Endothelial cell of umbilical vein (primary cell): Measurements from ENCODE around the gene KAZN. TPM values are rescaled to one million over a fixed set of nuclear protein-coding genes. Genes with fewer than 3 reads are reported as not detected.

Experiments used
- BruUV-seq: library from RNA; stranded (reverse); fragments of 400-500 nt; replicated peaks from 2 replicates; lab custom pipeline; 2021; lab: Mats Ljungman, UMichigan
- CTCF ChIA-PET: fragments of 300-600, 350-600 bp; sonication (Branson Sonifier 250); formaldehyde crosslinking; loops from one replicate; lab custom pipeline; 2021; ENCODE audit warnings: antibody characterized with exemption, inconsistent platforms; lab: Charles Lee
- POLR2A ChIA-PET: fragments of 300-600, 350-600 bp; sonication (Branson Sonifier 250); formaldehyde crosslinking; loops from one replicate; lab custom pipeline; 2021; ENCODE audit warnings: antibody characterized with exemption, inconsistent platforms; lab: Charles Lee
- DNase-seq: peaks from one replicate; pipeline ENCODE4 v3.0.0-alpha.2; 2011; ENCODE audit warnings: low read depth, low spot score
- FAIRE-seq: peaks from 2 replicates; lab custom pipeline; 2011; peaks lifted over from hg19 to GRCh38; lab: Jason Lieb, UNC
- H2AFZ ChIP-seq: 2 replicates; pipeline ENCODE4 v1.6.0; 2012; ENCODE audit warnings: low read depth, low read length, control low read depth, inconsistent platforms
- H3K27ac ChIP-seq: 2 replicates; pipeline ENCODE4 v1.5.1; 2011; ENCODE audit warnings: low read depth, mild to moderate bottlenecking, control low read depth, low read length, moderate library complexity; ENCODE audit not compliant: insufficient read depth
- H3K27me3 ChIP-seq, 2 experiments: 2 replicates each; pipeline versions ENCODE4 v1.6.0 to v1.6.1; 2011; ENCODE audit warnings: low read length in 2 of 2, mixed read lengths in 1 of 2; ENCODE audit not compliant: control insufficient read depth in 2 of 2, insufficient read depth in 2 of 2
- H3K36me3 ChIP-seq, 2 experiments: 2 replicates in 1 of 2; 3 replicates in 1 of 2; pipeline ENCODE4 v1.5.1; 2011; ENCODE audit warnings: low read length in 2 of 2, mild to moderate bottlenecking in 1 of 2, moderate library complexity in 1 of 2; ENCODE audit not compliant: control insufficient read depth in 2 of 2, insufficient read depth in 2 of 2; ENCODE audit errors: extremely low read depth in 1 of 2
- H3K4me1 ChIP-seq: 3 replicates; pipeline ENCODE4 v1.5.1; 2011; ENCODE audit warnings: mild to moderate bottlenecking, low read length; ENCODE audit not compliant: control insufficient read depth, insufficient read depth; ENCODE audit errors: extremely low read depth
- H3K4me2 ChIP-seq: 2 replicates; pipeline ENCODE4 v1.6.1; 2011; ENCODE audit warnings: low read length, control low read depth, mixed read lengths; ENCODE audit not compliant: insufficient read depth
- H3K4me3 ChIP-seq, 3 experiments: fragments of 200-600 bp in 1 of 3; sonication (generic), shearing (Covaris generic) in 1 of 3; replicated peaks in 1 of 3; 2 replicates each; pipeline ENCODE4 v1.5.1; 2011 to 2016; ENCODE audit warnings: control low read depth in 3 of 3, low read length in 3 of 3, mild to moderate bottlenecking in 2 of 3, inconsistent platforms in 1 of 3, low read depth in 1 of 3, moderate library complexity in 1 of 3; ENCODE audit not compliant: insufficient read depth in 1 of 3
- H3K79me2 ChIP-seq: 2 replicates; pipeline ENCODE4 v1.6.0; 2012; ENCODE audit warnings: low read length, inconsistent platforms; ENCODE audit not compliant: control insufficient read depth, insufficient read depth
- H3K9ac ChIP-seq: replicated peaks from 2 replicates; pipeline ENCODE3; 2011; ENCODE audit warnings: low read length, control low read depth; ENCODE audit not compliant: insufficient read depth; ENCODE audit errors: extremely low read depth
- H3K9me1 ChIP-seq: replicated peaks from 3 replicates; pipeline ENCODE4 v1.6.0; 2011; ENCODE audit warnings: mild to moderate bottlenecking, low read length; ENCODE audit not compliant: control insufficient read depth, insufficient read depth; ENCODE audit errors: extremely low read depth
- H3K9me3 ChIP-seq: replicated peaks from 2 replicates; pipeline ENCODE4 v1.5.1; 2012; ENCODE audit warnings: low read length, inconsistent platforms; ENCODE audit not compliant: control insufficient read depth, insufficient read depth
- H4K20me1 ChIP-seq: replicated peaks from 2 replicates; pipeline ENCODE3; 2011; ENCODE audit warnings: mild to moderate bottlenecking, low read length; ENCODE audit not compliant: control insufficient read depth, insufficient read depth; ENCODE audit errors: extremely low read depth
- CTCF ChIP-seq, 2 donors: IDR thresholded peaks; 1 replicate in 1 of 2; 2 replicates in 1 of 2; pipeline ENCODE4 v1.5.1; 2011; ENCODE audit warnings: low read length in 2 of 2, mild to moderate bottlenecking in 2 of 2, moderate library complexity in 2 of 2, control low read depth in 1 of 2, inconsistent platforms in 1 of 2, low read depth in 1 of 2; ENCODE audit not compliant: insufficient read depth in 1 of 2; ENCODE audit errors: extremely low read depth in 1 of 2
- EZH2 ChIP-seq: IDR thresholded peaks from 2 replicates; pipeline ENCODE4 v1.6.1; 2012; ENCODE audit warnings: borderline replicate concordance, low read depth, mild to moderate bottlenecking, moderate library complexity, low read length, inconsistent platforms; ENCODE audit not compliant: severe bottlenecking
- FOS ChIP-seq: IDR thresholded peaks from 2 replicates; pipeline ENCODE4 v1.6.1; 2011; ENCODE audit warnings: mild to moderate bottlenecking, low read length, moderate library complexity, borderline replicate concordance; ENCODE audit not compliant: insufficient read depth
- GATA2 ChIP-seq: IDR thresholded peaks from 2 replicates; pipeline ENCODE4 v1.7.0; 2011; ENCODE audit warnings: low read depth, mild to moderate bottlenecking, moderate library complexity, mixed read lengths, low read length; ENCODE audit not compliant: insufficient read length, insufficient read depth
- JUN ChIP-seq: IDR thresholded peaks from 2 replicates; pipeline ENCODE4 v1.6.1; 2011; ENCODE audit warnings: borderline replicate concordance, low read depth; ENCODE audit not compliant: insufficient read length, insufficient read depth
- MAX ChIP-seq: IDR thresholded peaks from 2 replicates; pipeline ENCODE4 v1.6.1; 2011; ENCODE audit not compliant: insufficient read depth, insufficient read length
- MYC ChIP-seq: IDR thresholded peaks from one replicate; pipeline ENCODE4 v1.6.1; 2011; ENCODE audit warnings: mild to moderate bottlenecking, low read depth, low read length
- POLR2A ChIP-seq: IDR thresholded peaks from 2 replicates; pipeline ENCODE4 v1.6.1; 2012; ENCODE audit warnings: low read depth, mild to moderate bottlenecking, control low read depth, low read length
- POLR2AphosphoS5 ChIP-seq: IDR thresholded peaks from 2 replicates; pipeline ENCODE4 v1.6.1; 2012; ENCODE audit warnings: low read depth, mild to moderate bottlenecking, control low read depth, low read length, moderate library complexity; ENCODE audit not compliant: insufficient read depth
- dilution Hi-C: fragments of 300-500 bp; cut with MboI; formaldehyde crosslinking; loops from one replicate; pipeline ENCODE4 v1.15.0; 2019; ENCODE audit warnings: low sequenced_read_pairs; ENCODE audit not compliant: extremely low pct_ligation_motif_present
- intact Hi-C: fragments of 100-400 bp; cut with micrococcal nuclease; formaldehyde crosslinking; loops from one replicate; pipeline ENCODE4 v1.10.0; 2022
- polyA plus RNA-seq, 4 experiments: library from polyadenylated mRNA; depleted of rRNA in 3 of 4; stranded (reverse) in 3 of 4; unstranded in 1 of 4; fragments of >200 nt; gene quantifications; 2 replicates each; pipeline versions ENCODE4 v1.2.1 to v1.2.3, GENCODE V29; 2011 to 2012; ENCODE audit warnings: missing spikeins in 1 of 4
- total RNA-seq: library from RNA; stranded (reverse); gene quantifications from 2 replicates; pipeline ENCODE4 v1.2.3, GENCODE V29; 2021

The KAZN gene
- total and polyA plus RNA-seq, 2 donors (not counting 3 experiments of a cell fraction or from before 2014, with no cell fraction given): 1.6 to 5.8 TPM

- Histone ChIP-seq H3K79me2 (no peaks in the 10 kb centered on the region), H3K27ac (no peak overlapping the region), H3K27me3 (no peaks in the 10 kb centered on the region), H4K20me1 (no peaks in the 10 kb centered on the region), H3K9me3 (no peaks in the 10 kb centered on the region), H2AFZ (no peak overlapping the region), H3K4me1 (peaks cover 4% of the 10 kb centered on the region), H3K4me3 (no peak overlapping the region), H3K9ac (no peak overlapping the region), H3K9me1 (no peaks in the 10 kb centered on the region), H3K4me2 (no peak overlapping the region), H3K36me3 (no peaks in the 10 kb centered on the region)
- BruUV-seq: no TSS peak
- FAIRE-seq: no peak
- no peak for DNase-seq
- TF ChIP-seq POLR2A (no peak), GATA2 (no peak), CTCF (IDR thresholded peaks at IDR 0.05; ENCODE audit: extremely low read depth in 1 of 2, insufficient read depth in 1 of 2, low read depth in 1 of 2, low read length in 2 of 2) (no peak), MYC (no peak), MAX (no peak), JUN (no peak), EZH2 (no peak), POLR2AphosphoS5 (no peak), FOS (no peak)
- intact Hi-C loops: no loop called here
- dilution Hi-C loops: no loop called here
- ChIA-PET POLR2A (no interaction called here), CTCF (no interaction called here)
Observed at GRCh38 chr1:14994841-14995437, 396.5 kb downstream of the KAZN start.
